ENCODE measurements around the gene CPM. TPM values are rescaled to one million over a fixed set of nuclear protein-coding genes. Genes with fewer than 3 reads are reported as not detected.

The CPM gene
- total RNA-seq, 1 experiment from 2014 or later = 1.7 TPM

GRCh38 chr12:68905733-68906132, 27.2 kb downstream of the CPM start:
- DNase-seq (ENCODE audit: low spot score) = no peak

- no peak for DNase-seq (ENCODE audit: low spot score)
These were observed 28.5 kb downstream of the CPM start for GRCh38 chr12:68904351-68904962.

- DNase-seq (ENCODE audit: low spot score) = no peak
These were observed 29.5 kb downstream of the CPM start for GRCh38 chr12:68903511-68903910.

- no peak for DNase-seq (ENCODE audit: low spot score)
These were observed 31.4 kb downstream of the CPM start for GRCh38 chr12:68901551-68901950.

GRCh38 chr12:68901145-68901544, 31.8 kb downstream of the CPM start:
- DNase-seq (ENCODE audit: low spot score) = no peak

- no peak for DNase-seq (ENCODE audit: low spot score)
These were observed 32.7 kb downstream of the CPM start for GRCh38 chr12:68900241-68900640.

- peak; percentile 18 for DNase-seq (ENCODE audit: low spot score)
These were observed 33.7 kb downstream of the CPM start for GRCh38 chr12:68899251-68899771.

- DNase-seq (ENCODE audit: low spot score) = no peak
These were observed 36.0 kb downstream of the CPM start for GRCh38 chr12:68896881-68897540.

GRCh38 chr12:68894276-68894855, 38.6 kb downstream of the CPM start:
- no peak for DNase-seq (ENCODE audit: low spot score)

- no peak for DNase-seq (ENCODE audit: low spot score)
These were observed 39.2 kb downstream of the CPM start for GRCh38 chr12:68893741-68894140.

- no peak for DNase-seq (ENCODE audit: low spot score)
These were observed 39.8 kb downstream of the CPM start for GRCh38 chr12:68893201-68893600.

- no peak for DNase-seq (ENCODE audit: low spot score)
These were observed 41.8 kb downstream of the CPM start for GRCh38 chr12:68891141-68891540.

- no peak for DNase-seq (ENCODE audit: low spot score)
These were observed 42.3 kb downstream of the CPM start for GRCh38 chr12:68890701-68891113.

GRCh38 chr12:68888243-68888642, 44.7 kb downstream of the CPM start:
- DNase-seq (ENCODE audit: low spot score) = no peak

- no peak for DNase-seq (ENCODE audit: low spot score)
These were observed 45.3 kb downstream of the CPM start for GRCh38 chr12:68887641-68888040.

GRCh38 chr12:68886636-68887572, 46.1 kb downstream of the CPM start:
- no peak for DNase-seq (ENCODE audit: low spot score)

- no peak for DNase-seq (ENCODE audit: low spot score)
These were observed 47.6 kb downstream of the CPM start for GRCh38 chr12:68885381-68885780.

GRCh38 chr12:68884251-68884650, 48.7 kb downstream of the CPM start:
- no peak for DNase-seq (ENCODE audit: low spot score)

- DNase-seq (ENCODE audit: low spot score) = no peak
These were observed 49.8 kb downstream of the CPM start for GRCh38 chr12:68883151-68883550.

GRCh38 chr12:68882251-68882964, 50.6 kb downstream of the CPM start:
- no peak for DNase-seq (ENCODE audit: low spot score)

GRCh38 chr12:68880660-68881325, 52.2 kb downstream of the CPM start:
- DNase-seq (ENCODE audit: low spot score) = no peak
